GM12865 (cell line): Measurements from ENCODE around the gene FOXE3.

Experiments used
- DNase-seq: peaks from one replicate; pipeline ENCODE4 v3.0.0; 2010; ENCODE audit warnings: low read depth
- H3K4me3 ChIP-seq: 2 replicates; pipeline ENCODE4 v1.5.1; 2011; ENCODE audit warnings: mild to moderate bottlenecking, low read depth, low read length, control low read depth
- TF ChIP-seq, protein P1 (sequence below): IDR thresholded peaks from 2 replicates; pipeline ENCODE4 v1.5.1; 2011; ENCODE audit warnings: low read length, control low read depth, low read depth, inconsistent platforms; ENCODE audit not compliant: insufficient read depth; ENCODE audit errors: missing control alignments

The FOXE3 gene

DNA sequence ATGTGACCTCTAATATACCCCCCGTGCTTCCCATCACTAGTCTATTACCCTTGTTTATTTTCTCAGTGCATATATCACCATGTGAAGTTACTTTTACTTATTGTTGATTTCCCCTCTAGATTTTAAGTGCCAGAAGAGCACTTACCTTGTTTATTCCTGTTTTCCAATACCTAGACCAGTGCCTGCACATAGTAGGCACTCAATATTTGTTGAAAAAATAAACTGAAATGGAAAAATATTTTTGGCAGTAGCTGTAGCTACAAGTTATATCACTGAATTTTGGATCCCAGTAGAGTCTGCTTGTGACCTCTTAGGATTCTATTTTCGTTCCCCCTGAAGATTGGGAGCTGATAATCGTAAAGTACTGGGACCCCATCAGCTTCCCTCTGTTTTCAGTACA, 32.0 kb upstream of the FOXE3 start:
- no peak for DNase-seq
- TF ChIP-seq, protein P1, sequence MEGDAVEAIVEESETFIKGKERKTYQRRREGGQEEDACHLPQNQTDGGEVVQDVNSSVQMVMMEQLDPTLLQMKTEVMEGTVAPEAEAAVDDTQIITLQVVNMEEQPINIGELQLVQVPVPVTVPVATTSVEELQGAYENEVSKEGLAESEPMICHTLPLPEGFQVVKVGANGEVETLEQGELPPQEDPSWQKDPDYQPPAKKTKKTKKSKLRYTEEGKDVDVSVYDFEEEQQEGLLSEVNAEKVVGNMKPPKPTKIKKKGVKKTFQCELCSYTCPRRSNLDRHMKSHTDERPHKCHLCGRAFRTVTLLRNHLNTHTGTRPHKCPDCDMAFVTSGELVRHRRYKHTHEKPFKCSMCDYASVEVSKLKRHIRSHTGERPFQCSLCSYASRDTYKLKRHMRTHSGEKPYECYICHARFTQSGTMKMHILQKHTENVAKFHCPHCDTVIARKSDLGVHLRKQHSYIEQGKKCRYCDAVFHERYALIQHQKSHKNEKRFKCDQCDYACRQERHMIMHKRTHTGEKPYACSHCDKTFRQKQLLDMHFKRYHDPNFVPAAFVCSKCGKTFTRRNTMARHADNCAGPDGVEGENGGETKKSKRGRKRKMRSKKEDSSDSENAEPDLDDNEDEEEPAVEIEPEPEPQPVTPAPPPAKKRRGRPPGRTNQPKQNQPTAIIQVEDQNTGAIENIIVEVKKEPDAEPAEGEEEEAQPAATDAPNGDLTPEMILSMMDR = no peak
- no peak overlapping the region for H3K4me3 ChIP-seq

DNA sequence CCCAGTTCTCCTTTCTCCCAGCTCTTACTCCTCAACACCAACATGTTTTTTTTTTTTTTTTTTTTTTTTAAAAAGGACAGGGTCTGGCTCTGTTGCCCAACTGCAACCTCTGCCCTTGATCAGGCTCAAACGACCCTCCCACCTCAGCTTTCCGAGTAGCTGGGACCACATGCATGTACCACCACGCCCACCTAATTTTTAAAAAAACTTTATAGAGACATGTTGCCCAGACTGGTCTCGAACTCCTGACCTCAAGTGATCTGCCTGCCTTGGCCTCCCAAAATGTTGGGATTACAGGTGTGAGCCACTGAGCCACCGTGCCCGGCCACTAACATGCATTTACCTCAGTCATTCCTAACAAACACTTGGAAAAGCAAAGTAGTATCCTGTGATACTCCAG, 31.1 kb upstream of the FOXE3 start:
- TF ChIP-seq, protein P1 = no peak
- H3K4me3 ChIP-seq = no peak overlapping the region
- no peak for DNase-seq

DNA sequence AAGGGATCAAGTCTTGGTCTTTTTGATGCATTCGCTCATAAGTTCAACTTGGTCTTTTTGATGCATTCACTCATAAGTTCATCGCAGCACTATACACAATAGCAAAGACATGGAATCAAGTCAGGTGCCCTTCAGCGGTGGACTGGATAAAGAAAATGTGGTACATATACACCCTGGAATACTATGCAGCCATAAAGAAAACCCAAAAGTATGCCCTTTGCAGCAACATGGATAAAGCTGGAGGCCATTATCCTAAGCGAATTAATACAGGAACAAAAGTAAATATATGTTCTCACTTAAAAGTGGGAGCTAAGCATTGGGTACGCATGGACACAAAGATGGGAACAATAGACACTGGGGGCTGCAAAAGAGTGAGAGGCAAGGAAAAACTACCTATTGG, 29.8 kb upstream of the FOXE3 start:
- no peak overlapping the region for H3K4me3 ChIP-seq
- no peak for DNase-seq
- TF ChIP-seq, protein P1 = no peak

- no peak overlapping the region for H3K4me3 ChIP-seq
- TF ChIP-seq, protein P1 = no peak
- DNase-seq = no peak
These were observed 27.8 kb upstream of the FOXE3 start for GRCh38 chr1:47388030-47388890.

DNA sequence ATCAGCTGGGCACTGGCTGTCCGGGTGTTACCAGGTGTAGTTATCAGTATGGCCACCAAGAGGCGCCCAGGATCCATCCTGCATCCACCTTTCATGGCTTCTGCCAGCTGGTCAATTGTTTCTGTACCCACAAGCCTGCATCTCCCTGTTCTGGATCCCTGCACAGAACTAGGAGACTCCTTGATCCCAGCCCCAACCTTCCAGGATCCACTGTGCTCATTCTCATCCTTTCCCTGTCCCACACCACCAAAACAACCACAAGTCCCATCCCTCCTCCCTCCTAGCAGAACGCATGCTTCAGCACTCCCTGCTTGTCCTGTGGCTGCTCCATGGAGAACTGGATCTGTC, 27.2 kb upstream of the FOXE3 start:
- no peak overlapping the region for H3K4me3 ChIP-seq
- peak; percentile 57 for DNase-seq
- TF ChIP-seq, protein P1 = peak; percentile 86

GRCh38 chr1:47389731-47390130, 26.4 kb upstream of the FOXE3 start:
- DNase-seq = no peak
- TF ChIP-seq, protein P1 = no peak
- H3K4me3 ChIP-seq = no peak overlapping the region

GRCh38 chr1:47390843-47391242, 25.2 kb upstream of the FOXE3 start:
- TF ChIP-seq, protein P1 = no peak
- no peak overlapping the region for H3K4me3 ChIP-seq
- DNase-seq = no peak
